Keratinocyte (primary cell): ENCODE data around the gene CDC42EP4. TPM values are rescaled to one million over a fixed set of nuclear protein-coding genes. Genes with fewer than 3 reads are reported as not detected.

Experiments
- DNase-seq: peaks from one replicate; pipeline ENCODE4 v3.0.0-alpha.2; 2011; ENCODE audit warnings: low read depth, missing footprints, low spot score
- FAIRE-seq: peaks from 2 replicates; lab custom pipeline; 2011; peaks lifted over from hg19 to GRCh38; lab: Jason Lieb, UNC
- H2AFZ ChIP-seq: 2 replicates; pipeline ENCODE4 v1.6.0; 2012; ENCODE audit warnings: low read length, control low read depth, inconsistent platforms; ENCODE audit not compliant: control insufficient read depth
- H3K27ac ChIP-seq: 2 replicates; pipeline ENCODE4 v1.5.1; 2011; ENCODE audit warnings: low read length; ENCODE audit not compliant: control insufficient read depth, insufficient read depth
- H3K27me3 ChIP-seq: 3 replicates; pipeline ENCODE4 v1.6.0; 2011; ENCODE audit warnings: low read length; ENCODE audit not compliant: control insufficient read depth, insufficient read depth; ENCODE audit errors: extremely low read depth
- H3K36me3 ChIP-seq, 2 experiments: 2 replicates in 1 of 2; 3 replicates in 1 of 2; pipeline ENCODE4 v1.5.1; 2011; ENCODE audit warnings: low read length in 2 of 2, mild to moderate bottlenecking in 1 of 2; ENCODE audit not compliant: control insufficient read depth in 2 of 2, insufficient read depth in 2 of 2; ENCODE audit errors: extremely low read depth in 1 of 2
- H3K4me1 ChIP-seq: 3 replicates; pipeline ENCODE4 v1.5.1; 2011; ENCODE audit warnings: low read length; ENCODE audit not compliant: control insufficient read depth, insufficient read depth; ENCODE audit errors: extremely low read depth
- H3K4me2 ChIP-seq: 3 replicates; pipeline ENCODE4 v1.6.0; 2011; ENCODE audit warnings: low read depth, low read length; ENCODE audit not compliant: control insufficient read depth, insufficient read depth; ENCODE audit errors: extremely low read depth
- H3K4me3 ChIP-seq, 3 experiments: fragments of 200-600 bp in 1 of 3; sonication (generic) in 1 of 3; 2 replicates in 2 of 3; 3 replicates in 1 of 3; pipeline ENCODE4 v1.5.1; 2011 to 2016; ENCODE audit warnings: low read length in 3 of 3, mild to moderate bottlenecking in 3 of 3, control low read depth in 2 of 3, inconsistent platforms in 1 of 3, low read depth in 1 of 3, mixed read lengths in 1 of 3, mixed run types in 1 of 3, moderate library complexity in 1 of 3; ENCODE audit not compliant: control insufficient read depth in 2 of 3, insufficient read depth in 2 of 3; ENCODE audit errors: extremely low read depth in 1 of 3
- H3K79me2 ChIP-seq: 2 replicates; pipeline ENCODE4 v1.6.0; 2012; ENCODE audit warnings: low read length; ENCODE audit not compliant: control insufficient read depth, insufficient read depth
- H3K9ac ChIP-seq: 3 replicates; pipeline ENCODE4 v1.6.0; 2011; ENCODE audit warnings: low read length; ENCODE audit not compliant: control insufficient read depth, insufficient read depth; ENCODE audit errors: extremely low read depth
- H3K9me1 ChIP-seq: 3 replicates; pipeline ENCODE4 v1.6.0; 2011; ENCODE audit warnings: low read length; ENCODE audit not compliant: control insufficient read depth, insufficient read depth; ENCODE audit errors: extremely low read depth
- H3K9me3 ChIP-seq: 2 replicates; pipeline ENCODE4 v1.5.1; 2012; ENCODE audit warnings: low read depth, low read length; ENCODE audit not compliant: control insufficient read depth
- H4K20me1 ChIP-seq: 3 replicates; pipeline ENCODE4 v1.6.0; 2011; ENCODE audit warnings: low read length; ENCODE audit not compliant: control insufficient read depth, insufficient read depth; ENCODE audit errors: extremely low read depth
- CTCF ChIP-seq, 3 experiments: IDR thresholded peaks in 1 of 3; conservative IDR thresholded peaks in 1 of 3; optimal IDR thresholded peaks in 1 of 3; 2 replicates in 2 of 3; 3 replicates in 1 of 3; pipeline versions ENCODE3 to v1.5.1; 2011; ENCODE audit warnings: low read length in 3 of 3, mild to moderate bottlenecking in 3 of 3, moderate library complexity in 2 of 3, control low read depth in 1 of 3, inconsistent platforms in 1 of 3; ENCODE audit not compliant: insufficient read depth in 2 of 3; ENCODE audit errors: extremely low read depth in 1 of 3
- EZH2 ChIP-seq: IDR thresholded peaks from one replicate; pipeline ENCODE4 v1.6.1; 2012; ENCODE audit warnings: inconsistent platforms, mild to moderate bottlenecking, low read length, moderate library complexity
- dilution Hi-C: fragments of 300-500 bp; cut with MboI; formaldehyde crosslinking; loops from one replicate; pipeline ENCODE4 v1.7.0; 2020; ENCODE audit warnings: low sequenced_read_pairs; ENCODE audit not compliant: extremely low pct_ligation_motif_present
- polyA plus RNA-seq, 5 experiments: library from polyadenylated mRNA; depleted of rRNA in 3 of 5; stranded (reverse) in 3 of 5; stranded (forward) in 1 of 5; unstranded in 1 of 5; fragments of >200 nt; gene quantifications; 1 replicate in 1 of 5; 2 replicates in 3 of 5; 3 replicates in 1 of 5; pipeline versions ENCODE4 v1.2.1 to v1.2.3, GENCODE V29; 2011 to 2012; ENCODE audit warnings: missing spikeins in 2 of 5, low read depth in 1 of 5, low replicate concordance in 1 of 5

The CDC42EP4 gene
- polyA plus RNA-seq, 1 donor (not counting 4 experiments of a cell fraction or from before 2014, with no cell fraction given) = 9.4 TPM

GRCh38 chr17:73283250-73283649 lies 28.6 kb downstream of the CDC42EP4 start:
- Histone ChIP-seq H4K20me1 (peaks cover 4% of the 10 kb centered on the region), H3K4me1 (peaks cover 18% of the 10 kb centered on the region), H3K79me2 (peaks cover 3% of the 10 kb centered on the region), H3K27ac (no peak overlapping the region), H3K4me2 (no peak overlapping the region), H3K4me3 (no peak overlapping the region), H2AFZ (no peak overlapping the region), H3K27me3 (no peaks in the 10 kb centered on the region), H3K9ac (no peak overlapping the region), H3K36me3 (peaks cover 3 to 6% of the 10 kb centered on the region in 2 experiments), H3K9me1 (no peaks in the 10 kb centered on the region), H3K9me3 (no peaks in the 10 kb centered on the region)
- FAIRE-seq (no peak), DNase-seq (no peak)
- TF ChIP-seq EZH2 = no peak
- TF ChIP-seq CTCF (optimal IDR thresholded peaks at IDR 0.05 in 1 of 3, IDR thresholded peaks at IDR 0.05 in 1 of 3, conservative IDR thresholded peaks at IDR 0.05 in 1 of 3; ENCODE audit: extremely low read depth in 1 of 3, insufficient read depth in 2 of 3, low read length in 3 of 3) = no peak
- dilution Hi-C loops = no loop called here

DNA sequence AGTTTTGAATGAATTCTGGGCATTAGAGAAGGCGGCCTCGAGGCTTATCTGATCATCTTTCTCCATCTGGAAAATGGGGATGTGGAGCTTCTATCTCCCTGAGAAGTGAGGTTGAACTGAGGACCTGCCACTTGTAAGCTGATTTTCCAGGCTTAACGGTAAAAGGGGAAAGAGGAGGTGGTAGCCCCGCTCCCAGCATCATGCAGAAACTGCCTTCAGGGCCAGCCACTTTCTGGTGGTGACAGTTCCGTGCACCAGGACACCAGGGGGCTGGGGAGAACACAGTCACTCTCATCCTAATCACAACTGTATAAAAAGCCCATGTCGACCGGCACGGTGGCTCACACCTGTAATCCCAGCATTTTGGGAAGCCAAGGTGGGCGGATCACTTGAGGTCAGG lies 29.2 kb downstream of the CDC42EP4 start:
- Histone ChIP-seq H3K79me2 (peaks cover 1% of the 10 kb centered on the region), H3K9me3 (no peaks in the 10 kb centered on the region), H3K36me3 (peaks cover 3 to 6% of the 10 kb centered on the region in 2 experiments), H3K9me1 (no peaks in the 10 kb centered on the region), H2AFZ (no peak overlapping the region), H4K20me1 (peaks cover 4% of the 10 kb centered on the region), H3K4me1 (peaks cover 17% of the 10 kb centered on the region), H3K27ac (no peak overlapping the region), H3K9ac (no peak overlapping the region), H3K27me3 (no peaks in the 10 kb centered on the region), H3K4me2 (no peak overlapping the region), H3K4me3 (no peak overlapping the region)
- DNase-seq (no peak), FAIRE-seq (no peak)
- no peak for TF ChIP-seq EZH2
- no peak for TF ChIP-seq CTCF (optimal IDR thresholded peaks at IDR 0.05 in 1 of 3, IDR thresholded peaks at IDR 0.05 in 1 of 3, conservative IDR thresholded peaks at IDR 0.05 in 1 of 3; ENCODE audit: extremely low read depth in 1 of 3, insufficient read depth in 2 of 3, low read length in 3 of 3)
- dilution Hi-C loops = no loop called here
